Activated CD4-positive, alpha-beta memory T cell treated with anti-CD3 and anti-CD28 coated beads, Interleukin-2, amount 10 ng/mL, durations not matched to agents 7 days and 5 days (primary cell): ENCODE data around the gene ACTN1. TPM values are rescaled to one million over a fixed set of nuclear protein-coding genes. Genes with fewer than 3 reads are reported as not detected.

Experiments
- CTCF ChIA-PET: fragments of 350-600 bp; sonication (Branson Sonifier 250); formaldehyde crosslinking; loops from one replicate; lab custom pipeline; 2021; ENCODE audit warnings: antibody characterized with exemption, inconsistent platforms; lab: Charles Lee
- POLR2A ChIA-PET: fragments of 350-600 bp; sonication (Branson Sonifier 250); formaldehyde crosslinking; loops from one replicate; lab custom pipeline; 2021; ENCODE audit warnings: antibody characterized with exemption; lab: Charles Lee
- DNase-seq: peaks from one replicate; pipeline ENCODE4 v3.0.0-alpha.2; 2020
- H3K27ac Mint-ChIP-seq: one replicate; pipeline ENCODE4 v1.8.0; 2021; ENCODE audit warnings: mild to moderate bottlenecking, mixed read lengths
- H3K27me3 Mint-ChIP-seq: one replicate; pipeline ENCODE4 v1.8.0; 2021; ENCODE audit warnings: mixed read lengths
- H3K36me3 Mint-ChIP-seq: one replicate; pipeline ENCODE4 v1.8.0; 2021; ENCODE audit warnings: low read depth, mixed read lengths
- H3K4me1 Mint-ChIP-seq: one replicate; pipeline ENCODE4 v1.8.0; 2021; ENCODE audit warnings: mixed read lengths
- H3K4me3 Mint-ChIP-seq: one replicate; pipeline ENCODE4 v1.8.0; 2021; ENCODE audit warnings: mild to moderate bottlenecking, mixed read lengths
- H3K9me3 Mint-ChIP-seq: one replicate; pipeline ENCODE4 v1.8.0; 2021; ENCODE audit warnings: mixed read lengths
- total RNA-seq, 2 experiments: library from RNA; stranded (reverse); gene quantifications; one replicate each; pipeline ENCODE4 v1.2.3, GENCODE V29; 2021

ACTN1 gene
- total RNA-seq, 2 experiments from 2014 or later = 34.7 to 37.1 TPM

- Mint-ChIP-seq H3K9me3 (no peaks in the 10 kb centered on the region), H3K4me1 (peaks cover 5% of the 10 kb centered on the region), H3K36me3 (no peaks in the 10 kb centered on the region), H3K4me3 (no peak overlapping the region), H3K27me3 (no peaks in the 10 kb centered on the region), H3K27ac (no peak overlapping the region)
- CTCF ChIA-PET = no interaction called here
- POLR2A ChIA-PET = no interaction called here
- DNase-seq = no peak
These were observed 27.9 kb downstream of the ACTN1 start for GRCh38 chr14:68951035-68951797.

- CTCF ChIA-PET = no interaction called here
- H3K9me3 Mint-ChIP-seq = no peaks in the 10 kb centered on the region
- DNase-seq = no peak
- H3K4me3 Mint-ChIP-seq = no peak overlapping the region
- H3K27me3 Mint-ChIP-seq = no peaks in the 10 kb centered on the region
- H3K27ac Mint-ChIP-seq = no peak overlapping the region
- H3K4me1 Mint-ChIP-seq = peaks cover 8% of the 10 kb centered on the region
- POLR2A ChIA-PET = no interaction called here
- no peaks in the 10 kb centered on the region for H3K36me3 Mint-ChIP-seq
These were observed 29.0 kb downstream of the ACTN1 start for GRCh38 chr14:68950111-68950510.

- no peak overlapping the region for H3K4me3 Mint-ChIP-seq
- no peaks in the 10 kb centered on the region for H3K36me3 Mint-ChIP-seq
- no peak for DNase-seq
- H3K27ac Mint-ChIP-seq = no peak overlapping the region
- H3K4me1 Mint-ChIP-seq = peaks cover 8% of the 10 kb centered on the region
- CTCF ChIA-PET = no interaction called here
- POLR2A ChIA-PET = no interaction called here
- H3K27me3 Mint-ChIP-seq = no peaks in the 10 kb centered on the region
- H3K9me3 Mint-ChIP-seq = no peaks in the 10 kb centered on the region
These were observed 29.5 kb downstream of the ACTN1 start for GRCh38 chr14:68949601-68949965.

- POLR2A ChIA-PET = no interaction called here
- Mint-ChIP-seq H3K36me3 (no peaks in the 10 kb centered on the region), H3K9me3 (no peaks in the 10 kb centered on the region), H3K27me3 (no peaks in the 10 kb centered on the region), H3K27ac (no peak overlapping the region), H3K4me3 (no peak overlapping the region), H3K4me1 (peaks cover 8% of the 10 kb centered on the region)
- CTCF ChIA-PET = interaction anchor here (1.5 kb wide), 1 partner anchor 38 kb away, joined by 5 read pairs; no protein-coding TSS in a partner anchor
- no peak for DNase-seq
These were observed 30.2 kb downstream of the ACTN1 start for GRCh38 chr14:68948686-68949600.

- no peak for DNase-seq
- ChIA-PET CTCF (interaction anchor here (1.5 kb wide), 1 partner anchor 37 kb away, joined by 5 read pairs; no protein-coding TSS in a partner anchor), POLR2A (no interaction called here)
- no peaks in the 10 kb centered on the region for H3K9me3 Mint-ChIP-seq
- H3K4me1 Mint-ChIP-seq = peaks cover 6% of the 10 kb centered on the region
- H3K4me3 Mint-ChIP-seq = no peak overlapping the region
- no peaks in the 10 kb centered on the region for H3K27me3 Mint-ChIP-seq
- H3K36me3 Mint-ChIP-seq = no peaks in the 10 kb centered on the region
- no peak overlapping the region for H3K27ac Mint-ChIP-seq
These were observed 31.3 kb downstream of the ACTN1 start for GRCh38 chr14:68947802-68948201.

GRCh38 chr14:68946489-68946822 lies 32.6 kb downstream of the ACTN1 start:
- Mint-ChIP-seq H3K36me3 (no peaks in the 10 kb centered on the region), H3K27me3 (no peaks in the 10 kb centered on the region), H3K9me3 (no peaks in the 10 kb centered on the region), H3K4me1 (peaks cover 4% of the 10 kb centered on the region), H3K27ac (no peak overlapping the region), H3K4me3 (no peak overlapping the region)
- ChIA-PET POLR2A (no interaction called here), CTCF (interaction anchor here (0.7 kb wide), 1 partner anchor 20 kb away, joined by 4 read pairs; no protein-coding TSS in a partner anchor)
- no peak for DNase-seq

GRCh38 chr14:68945585-68946488 lies 33.3 kb downstream of the ACTN1 start:
- Mint-ChIP-seq H3K27ac (no peak overlapping the region), H3K36me3 (no peaks in the 10 kb centered on the region), H3K4me1 (peaks cover 4% of the 10 kb centered on the region), H3K27me3 (no peaks in the 10 kb centered on the region), H3K4me3 (no peak overlapping the region), H3K9me3 (no peaks in the 10 kb centered on the region)
- no peak for DNase-seq
- POLR2A ChIA-PET = no interaction called here
- CTCF ChIA-PET = interaction anchor here (0.7 kb wide), 1 partner anchor 20 kb away, joined by 4 read pairs; no protein-coding TSS in a partner anchor

GRCh38 chr14:68945190-68945584 lies 33.9 kb downstream of the ACTN1 start:
- H3K9me3 Mint-ChIP-seq = no peaks in the 10 kb centered on the region
- peaks cover 4% of the 10 kb centered on the region for H3K4me1 Mint-ChIP-seq
- no peaks in the 10 kb centered on the region for H3K27me3 Mint-ChIP-seq
- no peak overlapping the region for H3K4me3 Mint-ChIP-seq
- H3K27ac Mint-ChIP-seq = no peak overlapping the region
- H3K36me3 Mint-ChIP-seq = no peaks in the 10 kb centered on the region
- DNase-seq = no peak
- CTCF ChIA-PET = interaction anchor here (0.7 kb wide), 1 partner anchor 20 kb away, joined by 5 read pairs; no protein-coding TSS in a partner anchor
- POLR2A ChIA-PET = no interaction called here

- peaks cover 4% of the 10 kb centered on the region for H3K4me1 Mint-ChIP-seq
- H3K27ac Mint-ChIP-seq = no peak overlapping the region
- H3K4me3 Mint-ChIP-seq = no peak overlapping the region
- ChIA-PET POLR2A (no interaction called here), CTCF (no interaction called here)
- H3K27me3 Mint-ChIP-seq = no peaks in the 10 kb centered on the region
- DNase-seq = no peak
- H3K36me3 Mint-ChIP-seq = no peaks in the 10 kb centered on the region
- no peaks in the 10 kb centered on the region for H3K9me3 Mint-ChIP-seq
These were observed 34.9 kb downstream of the ACTN1 start for GRCh38 chr14:68944162-68944561.

- H3K4me1 Mint-ChIP-seq = peaks cover 4% of the 10 kb centered on the region
- H3K27me3 Mint-ChIP-seq = no peaks in the 10 kb centered on the region
- no peaks in the 10 kb centered on the region for H3K9me3 Mint-ChIP-seq
- CTCF ChIA-PET = no interaction called here
- H3K27ac Mint-ChIP-seq = no peak overlapping the region
- H3K36me3 Mint-ChIP-seq = no peaks in the 10 kb centered on the region
- POLR2A ChIA-PET = no interaction called here
- no peak overlapping the region for H3K4me3 Mint-ChIP-seq
- no peak for DNase-seq
These were observed 36.0 kb downstream of the ACTN1 start for GRCh38 chr14:68943107-68943506.

- ChIA-PET CTCF (no interaction called here), POLR2A (no interaction called here)
- Mint-ChIP-seq H3K4me1 (peaks cover 4% of the 10 kb centered on the region), H3K4me3 (no peak overlapping the region), H3K9me3 (no peaks in the 10 kb centered on the region), H3K27me3 (no peaks in the 10 kb centered on the region), H3K36me3 (no peaks in the 10 kb centered on the region), H3K27ac (no peak overlapping the region)
- no peak for DNase-seq
These were observed 36.6 kb downstream of the ACTN1 start for GRCh38 chr14:68942296-68943035.

- Mint-ChIP-seq H3K4me1 (peaks cover 4% of the 10 kb centered on the region), H3K4me3 (no peak overlapping the region), H3K27me3 (no peaks in the 10 kb centered on the region), H3K27ac (no peak overlapping the region), H3K36me3 (no peaks in the 10 kb centered on the region), H3K9me3 (no peaks in the 10 kb centered on the region)
- DNase-seq = no peak
- ChIA-PET POLR2A (no interaction called here), CTCF (no interaction called here)
These were observed 37.3 kb downstream of the ACTN1 start for GRCh38 chr14:68941820-68942219.
